HG02884 (cell line): ENCODE data around the gene TBXAS1.

Source experiments
- ATAC-seq: cut with Tn5 transposase; IDR thresholded peaks from one replicate; pipeline ENCODE4 v1.9.1; 2021; ENCODE audit warnings: mild to moderate bottlenecking, moderate library complexity; ENCODE audit not compliant: unreplicated experiment

Gene TBXAS1

GRCh38 chr7:139941866-139942265, 112.8 kb downstream of the TBXAS1 start:
- ATAC-seq: no peak

DNA sequence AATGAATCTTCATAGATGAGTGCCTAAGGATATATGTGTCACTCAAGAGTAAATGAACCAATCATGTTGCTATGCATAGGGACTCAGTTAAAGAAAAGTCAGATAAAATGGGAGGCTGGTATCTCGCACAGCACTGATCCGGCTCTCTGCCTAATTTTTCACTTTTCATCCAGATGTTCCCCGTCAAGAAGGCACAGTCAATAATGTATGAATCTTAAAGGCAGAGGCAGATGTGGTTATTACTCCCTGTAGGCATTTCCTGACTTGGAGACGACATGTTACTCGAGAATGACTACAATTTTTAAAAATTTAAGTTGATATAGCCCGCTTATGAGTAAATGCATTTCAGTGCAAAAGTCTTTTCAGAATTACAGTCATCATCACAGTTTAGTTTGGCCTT, 113.6 kb downstream of the TBXAS1 start:
- no peak for ATAC-seq

DNA sequence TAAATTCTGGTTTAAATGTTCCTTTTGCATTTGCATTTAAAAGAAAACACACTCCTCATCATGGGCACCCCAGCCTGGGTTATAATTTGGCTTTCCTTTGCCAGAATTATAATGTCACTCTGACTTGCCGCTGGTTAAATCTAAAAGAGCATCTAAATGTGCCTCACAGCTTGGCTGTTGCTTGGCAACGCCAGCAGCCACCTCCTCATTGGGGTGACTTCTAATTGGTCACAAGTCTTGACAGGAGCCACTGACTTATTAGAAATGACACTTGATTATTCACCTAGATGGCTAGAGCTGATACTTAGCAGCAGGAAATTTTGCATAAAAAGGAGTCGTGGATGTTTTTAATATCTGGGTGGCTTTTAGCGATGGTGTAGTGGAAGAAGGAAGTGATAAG, 114.3 kb downstream of the TBXAS1 start:
- no peak for ATAC-seq

DNA sequence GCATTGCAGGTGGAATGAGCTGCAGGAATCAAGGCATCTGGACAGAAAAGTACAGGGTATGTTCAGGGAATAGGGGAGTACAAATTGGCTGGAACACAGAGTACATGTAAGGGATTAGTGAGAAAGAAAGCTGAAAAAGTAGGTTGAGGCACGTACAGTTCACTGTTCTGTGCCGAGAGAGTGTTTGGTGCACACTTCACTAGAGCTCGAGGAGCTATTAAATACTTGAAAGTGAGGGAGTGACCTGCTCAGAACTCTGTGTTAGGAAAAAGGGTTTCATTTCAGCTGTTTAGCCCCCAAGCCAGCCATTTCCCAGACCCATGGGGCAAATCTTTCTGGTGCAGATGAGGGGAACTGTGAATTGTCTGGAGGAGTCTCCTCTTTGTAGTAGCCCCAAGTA, 115.2 kb downstream of the TBXAS1 start:
- no peak for ATAC-seq

GRCh38 chr7:139946533-139946932, 117.5 kb downstream of the TBXAS1 start:
- ATAC-seq: no peak

DNA sequence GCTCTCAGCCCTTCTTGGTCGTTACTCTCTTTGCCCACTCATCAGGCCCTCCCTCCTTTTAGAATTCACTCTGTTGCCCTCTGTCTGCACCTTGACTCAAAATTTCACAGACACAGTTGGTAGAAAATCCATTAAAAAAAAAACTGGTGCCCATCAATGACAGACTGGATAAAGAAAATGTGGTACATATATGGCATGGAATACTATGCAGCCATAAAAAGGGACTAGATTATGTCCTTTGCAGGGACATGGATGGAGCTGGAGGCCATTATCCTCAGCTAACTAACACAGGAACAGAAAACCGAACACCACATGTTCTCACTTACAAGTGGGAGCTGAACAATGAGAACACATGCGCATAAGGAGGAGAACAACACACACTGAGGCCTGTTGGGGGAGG, 118.0 kb downstream of the TBXAS1 start:
- ATAC-seq: no peak

GRCh38 chr7:139948167-139948566, 119.1 kb downstream of the TBXAS1 start:
- ATAC-seq: no peak

GRCh38 chr7:139948587-139949335, 119.7 kb downstream of the TBXAS1 start:
- ATAC-seq: no peak

- ATAC-seq: no peak
Observed at GRCh38 chr7:139949629-139950028, 120.6 kb downstream of the TBXAS1 start.

- ATAC-seq: no peak
Observed at GRCh38 chr7:139950881-139951525, 121.9 kb downstream of the TBXAS1 start.

DNA sequence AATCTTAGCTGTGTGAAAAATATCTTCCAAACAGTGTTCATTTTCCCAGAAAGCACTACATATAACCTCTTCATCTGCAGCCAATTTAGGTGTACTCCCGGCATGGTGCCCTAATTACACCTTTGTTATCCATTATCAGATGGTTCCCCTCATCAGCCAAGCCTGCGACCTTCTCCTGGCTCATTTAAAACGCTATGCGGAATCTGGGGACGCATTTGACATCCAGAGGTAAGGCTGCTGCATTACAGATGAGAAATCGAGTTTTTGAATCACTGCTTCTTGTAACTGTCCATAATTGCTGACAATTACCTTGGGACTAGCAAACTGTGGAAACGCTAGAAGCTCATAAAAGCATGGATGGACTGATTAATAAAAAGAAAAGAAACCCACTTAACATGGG, 124.2 kb downstream of the TBXAS1 start:
- ATAC-seq: no peak

GRCh38 chr7:139955109-139955820, 126.2 kb downstream of the TBXAS1 start:
- no peak for ATAC-seq

- ATAC-seq: no peak
Observed at GRCh38 chr7:139958599-139959284, 129.7 kb downstream of the TBXAS1 start.

- no peak for ATAC-seq
Observed at GRCh38 chr7:139959285-139959628, 130.2 kb downstream of the TBXAS1 start.

DNA sequence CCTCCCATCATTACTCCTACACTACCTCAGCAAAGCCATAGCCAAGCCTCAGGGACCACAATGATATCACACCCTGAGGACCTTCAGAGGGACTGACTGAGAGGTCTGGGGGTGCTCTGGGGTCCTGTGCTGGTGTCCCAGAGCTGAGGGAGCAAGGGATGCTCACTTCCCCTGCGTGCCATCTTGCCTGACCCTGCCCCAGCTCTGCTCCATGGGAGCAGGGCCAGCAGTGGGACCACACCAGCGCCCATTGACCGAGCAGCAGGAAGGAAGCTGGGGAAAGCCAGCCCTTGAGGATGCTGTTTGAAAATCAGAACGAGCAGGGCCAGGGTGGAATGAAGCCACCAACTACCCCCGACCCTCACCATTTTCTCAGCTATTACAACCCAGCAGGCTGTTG, 130.7 kb downstream of the TBXAS1 start:
- no peak for ATAC-seq

DNA sequence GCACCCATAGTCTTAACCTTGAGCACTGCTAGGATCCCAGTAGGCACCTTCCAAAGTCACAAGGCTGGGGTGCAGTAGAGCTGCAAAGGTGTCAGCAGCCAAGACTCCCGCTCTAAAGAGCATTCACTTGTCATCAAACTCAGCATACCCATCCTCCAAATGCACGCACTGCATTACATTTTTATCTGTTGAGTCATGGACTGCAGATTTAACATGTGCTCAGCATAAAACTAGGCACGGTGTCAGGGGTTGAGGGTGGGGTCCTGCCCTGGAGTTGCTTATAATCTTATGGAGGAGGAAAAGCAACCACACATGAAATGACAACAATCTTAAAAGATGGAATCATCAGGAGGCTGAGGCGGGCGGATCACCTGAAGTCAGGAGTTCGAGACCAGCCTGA, 131.1 kb downstream of the TBXAS1 start:
- ATAC-seq: no peak

GRCh38 chr7:139965942-139966628, 137.0 kb downstream of the TBXAS1 start:
- ATAC-seq: no peak

GRCh38 chr7:139966949-139967348, 137.9 kb downstream of the TBXAS1 start:
- no peak for ATAC-seq

DNA sequence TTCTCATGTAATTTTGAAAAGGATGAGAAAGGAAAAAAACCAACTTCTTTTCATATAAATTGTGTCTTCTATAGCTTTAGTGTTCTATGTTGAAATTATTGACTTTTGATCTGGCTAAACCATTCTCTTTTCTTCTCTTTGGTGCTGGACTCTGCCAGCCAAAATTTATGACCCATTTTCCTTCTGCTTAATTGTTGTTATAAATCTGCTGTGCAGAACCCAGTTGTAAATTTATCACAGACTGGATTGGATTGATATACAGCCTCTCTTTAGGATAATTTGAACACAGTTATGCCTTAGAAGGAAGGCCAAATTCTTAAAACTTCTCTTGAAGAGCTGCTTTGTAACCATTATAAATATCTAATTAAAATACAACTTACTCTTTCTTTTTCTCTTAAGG, 139.9 kb downstream of the TBXAS1 start:
- no peak for ATAC-seq

- no peak for ATAC-seq
Observed at GRCh38 chr7:139972029-139972428, 143.0 kb downstream of the TBXAS1 start.
